PC-9 (cell line): ENCODE results near the gene HSD17B8.

Source experiments
- EZH2 ChIP-seq: fragments of 200-600 bp; sonication (generic); IDR thresholded peaks from 2 replicates; pipeline ENCODE4 v1.8.0; 2017; ENCODE audit warnings: antibody characterized with exemption, low read depth
- TF ChIP-seq, protein P1 (sequence below): fragments of 200-600 bp; sonication (generic); conservative IDR thresholded peaks from 2 replicates; pipeline ENCODE4 v1.6.1; 2017; ENCODE audit warnings: mixed run types, antibody characterized with exemption, mild to moderate bottlenecking, moderate library complexity

DNA sequence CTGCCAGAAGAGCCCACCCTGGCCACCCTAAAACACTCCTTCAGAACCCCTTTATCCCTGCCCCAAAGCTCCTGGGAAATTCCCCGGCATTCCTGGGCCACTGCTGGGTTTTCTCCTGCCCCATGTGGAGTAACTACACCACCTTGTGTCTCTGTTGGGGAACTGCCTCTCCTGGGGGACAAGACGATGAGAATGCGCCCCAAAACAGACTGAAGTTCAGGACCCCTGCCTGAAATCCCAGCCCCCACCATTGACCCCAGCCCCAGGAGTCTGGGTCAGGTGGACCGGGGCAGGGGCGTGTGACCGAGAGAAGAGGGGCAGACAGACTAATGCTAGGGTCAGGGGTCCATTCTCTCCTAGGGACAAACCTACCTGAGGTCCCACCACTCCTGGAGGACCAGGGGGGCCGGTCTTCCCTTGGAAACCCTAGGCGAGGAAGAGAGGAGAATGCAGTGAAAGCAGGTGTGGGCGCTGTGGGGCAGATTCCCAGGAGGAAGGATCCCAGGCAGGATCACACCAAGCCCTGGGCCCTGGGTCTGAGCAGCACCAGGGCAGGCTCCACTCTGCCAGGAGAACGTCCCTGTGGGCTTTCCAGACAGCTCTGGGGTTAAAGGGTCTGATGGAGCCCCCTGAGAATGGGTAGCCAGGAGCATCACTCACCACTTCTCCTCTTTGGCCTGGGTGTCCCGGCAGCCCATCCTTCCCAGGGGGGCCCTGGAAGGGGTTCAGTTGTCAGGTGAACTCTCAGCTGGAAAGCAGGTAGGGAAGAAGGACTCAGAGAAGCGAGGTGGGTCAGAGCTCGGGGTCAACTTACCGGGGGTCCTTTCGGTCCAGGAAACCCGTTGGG lies 31.5 kb upstream of the HSD17B8 start:
- TF ChIP-seq, protein P1, sequence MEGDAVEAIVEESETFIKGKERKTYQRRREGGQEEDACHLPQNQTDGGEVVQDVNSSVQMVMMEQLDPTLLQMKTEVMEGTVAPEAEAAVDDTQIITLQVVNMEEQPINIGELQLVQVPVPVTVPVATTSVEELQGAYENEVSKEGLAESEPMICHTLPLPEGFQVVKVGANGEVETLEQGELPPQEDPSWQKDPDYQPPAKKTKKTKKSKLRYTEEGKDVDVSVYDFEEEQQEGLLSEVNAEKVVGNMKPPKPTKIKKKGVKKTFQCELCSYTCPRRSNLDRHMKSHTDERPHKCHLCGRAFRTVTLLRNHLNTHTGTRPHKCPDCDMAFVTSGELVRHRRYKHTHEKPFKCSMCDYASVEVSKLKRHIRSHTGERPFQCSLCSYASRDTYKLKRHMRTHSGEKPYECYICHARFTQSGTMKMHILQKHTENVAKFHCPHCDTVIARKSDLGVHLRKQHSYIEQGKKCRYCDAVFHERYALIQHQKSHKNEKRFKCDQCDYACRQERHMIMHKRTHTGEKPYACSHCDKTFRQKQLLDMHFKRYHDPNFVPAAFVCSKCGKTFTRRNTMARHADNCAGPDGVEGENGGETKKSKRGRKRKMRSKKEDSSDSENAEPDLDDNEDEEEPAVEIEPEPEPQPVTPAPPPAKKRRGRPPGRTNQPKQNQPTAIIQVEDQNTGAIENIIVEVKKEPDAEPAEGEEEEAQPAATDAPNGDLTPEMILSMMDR = peak; percentile 79
- no peak for TF ChIP-seq EZH2
